Measurements from ENCODE around the gene MRPS27. TPM values are rescaled to one million over a fixed set of nuclear protein-coding genes. Genes with fewer than 3 reads are reported as not detected.
A peak's percentile ranks its signal among the peaks of the same experiment; 100 is the strongest.

Gene MRPS27
- total RNA-seq, 1 donor from 2014 or later: 26.0 TPM

- Mint-ChIP-seq H3K36me3 (ENCODE audit: low read depth) (peaks cover 5% of the 10 kb centered on the region), H3K4me3 (ENCODE audit: unreplicated experiment) (no peak overlapping the region), H3K9me3 (ENCODE audit: low read depth) (no peaks in the 10 kb centered on the region), H3K27me3 (ENCODE audit: low read depth) (no peaks in the 10 kb centered on the region), H3K27ac (ENCODE audit: unreplicated experiment) (peak overlapping the region; percentile 96), H3K4me1 (ENCODE audit: low read depth) (peaks cover 57% of the 10 kb centered on the region)
- DNase-seq (ENCODE audit: low spot score): no peak
- no peak for TF ChIP-seq CTCF (IDR thresholded peaks at IDR 0.05)
These were observed 85.2 kb downstream of the MRPS27 start for GRCh38 chr5:72234868-72235267.

- Mint-ChIP-seq H3K9me3 (ENCODE audit: low read depth) (no peaks in the 10 kb centered on the region), H3K4me1 (ENCODE audit: low read depth) (peaks cover 57% of the 10 kb centered on the region), H3K27ac (ENCODE audit: unreplicated experiment) (peak overlapping the region; percentile 96), H3K4me3 (ENCODE audit: unreplicated experiment) (peak overlapping the region; percentile 38), H3K27me3 (ENCODE audit: low read depth) (no peaks in the 10 kb centered on the region), H3K36me3 (ENCODE audit: low read depth) (peaks cover 5% of the 10 kb centered on the region)
- no peak for TF ChIP-seq CTCF (IDR thresholded peaks at IDR 0.05)
- no peak for DNase-seq (ENCODE audit: low spot score)
These were observed 85.8 kb downstream of the MRPS27 start for GRCh38 chr5:72234265-72234700.

- Mint-ChIP-seq H3K36me3 (ENCODE audit: low read depth) (peaks cover 5% of the 10 kb centered on the region), H3K27ac (ENCODE audit: unreplicated experiment) (peak overlapping the region; percentile 96), H3K27me3 (ENCODE audit: low read depth) (no peaks in the 10 kb centered on the region), H3K4me3 (ENCODE audit: unreplicated experiment) (no peak overlapping the region), H3K4me1 (ENCODE audit: low read depth) (peaks cover 56% of the 10 kb centered on the region), H3K9me3 (ENCODE audit: low read depth) (no peaks in the 10 kb centered on the region)
- TF ChIP-seq CTCF (IDR thresholded peaks at IDR 0.05): no peak
- DNase-seq (ENCODE audit: low spot score): no peak
These were observed 86.2 kb downstream of the MRPS27 start for GRCh38 chr5:72233835-72234234.

- Mint-ChIP-seq H3K9me3 (ENCODE audit: low read depth) (no peaks in the 10 kb centered on the region), H3K4me1 (ENCODE audit: low read depth) (peaks cover 46% of the 10 kb centered on the region), H3K36me3 (ENCODE audit: low read depth) (peaks cover 5% of the 10 kb centered on the region), H3K27ac (ENCODE audit: unreplicated experiment) (peak overlapping the region; percentile 50), H3K27me3 (ENCODE audit: low read depth) (no peaks in the 10 kb centered on the region), H3K4me3 (ENCODE audit: unreplicated experiment) (no peak overlapping the region)
- TF ChIP-seq CTCF (IDR thresholded peaks at IDR 0.05): no peak
- no peak for DNase-seq (ENCODE audit: low spot score)
These were observed 87.2 kb downstream of the MRPS27 start for GRCh38 chr5:72232838-72233237.

- TF ChIP-seq CTCF (IDR thresholded peaks at IDR 0.05): no peak
- Mint-ChIP-seq H3K9me3 (ENCODE audit: low read depth) (no peaks in the 10 kb centered on the region), H3K4me3 (ENCODE audit: unreplicated experiment) (no peak overlapping the region), H3K27me3 (ENCODE audit: low read depth) (no peaks in the 10 kb centered on the region), H3K27ac (ENCODE audit: unreplicated experiment) (no peak overlapping the region), H3K36me3 (ENCODE audit: low read depth) (peaks cover 7% of the 10 kb centered on the region), H3K4me1 (ENCODE audit: low read depth) (peaks cover 42% of the 10 kb centered on the region)
- no peak for DNase-seq (ENCODE audit: low spot score)
These were observed 87.9 kb downstream of the MRPS27 start for GRCh38 chr5:72231991-72232703.

All from chondrocyte (in vitro differentiated cells).